ENCODE data around the gene PREX1. TPM values are rescaled to one million over a fixed set of nuclear protein-coding genes. Genes with fewer than 3 reads are reported as not detected.

PREX1 gene
- total and polyA plus RNA-seq, 2 experiments from 2014 or later: 4.5 to 12.5 TPM

DNA sequence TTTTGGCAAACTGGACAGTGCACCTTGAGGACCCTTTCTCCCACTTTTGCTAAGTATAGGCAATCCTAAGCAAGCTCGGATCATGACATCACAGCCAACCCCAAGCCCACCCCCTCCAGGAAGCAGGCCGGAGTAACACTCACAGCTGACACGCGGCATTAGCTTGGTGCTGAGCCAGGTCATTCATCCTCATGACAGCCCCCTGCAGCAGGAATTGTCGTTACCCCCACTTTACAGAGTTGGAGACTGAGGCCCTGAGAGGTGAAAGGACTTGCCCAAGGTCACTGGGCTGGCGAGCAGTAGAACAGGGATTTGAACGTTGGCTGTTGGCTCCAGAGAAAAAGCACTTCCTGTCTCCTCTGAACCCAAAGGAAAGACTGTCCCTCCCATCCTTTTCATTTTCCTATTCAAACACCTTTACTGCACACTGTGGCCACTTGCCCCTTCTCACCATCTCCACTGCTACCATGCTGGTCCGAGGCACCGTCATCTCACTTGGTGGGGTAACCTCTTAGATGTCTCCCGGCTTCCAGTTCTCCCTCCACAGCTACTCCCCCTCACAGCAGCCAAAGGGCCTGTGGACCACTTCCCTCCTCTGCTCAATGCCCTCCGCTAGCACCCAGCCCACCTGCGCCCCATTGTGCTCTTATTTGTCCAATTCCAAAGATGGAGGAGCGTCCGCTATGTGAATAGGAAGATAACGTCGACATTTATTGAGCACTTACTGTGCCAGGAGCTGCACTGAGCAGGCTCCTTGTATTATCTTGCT is 84.7 kb downstream of the PREX1 start:
- Histone ChIP-seq H3K27ac (no peak overlapping the region), H3K4me3 (no peak overlapping the region), H3K36me3 (no peaks in the 10 kb centered on the region), H3K27me3 (no peaks in the 10 kb centered on the region), H3K4me1 (ENCODE audit: low read depth) (peaks cover 12% of the 10 kb centered on the region), H3K9me3 (ENCODE audit: low read depth) (no peaks in the 10 kb centered on the region)
- TF ChIP-seq, protein P1, sequence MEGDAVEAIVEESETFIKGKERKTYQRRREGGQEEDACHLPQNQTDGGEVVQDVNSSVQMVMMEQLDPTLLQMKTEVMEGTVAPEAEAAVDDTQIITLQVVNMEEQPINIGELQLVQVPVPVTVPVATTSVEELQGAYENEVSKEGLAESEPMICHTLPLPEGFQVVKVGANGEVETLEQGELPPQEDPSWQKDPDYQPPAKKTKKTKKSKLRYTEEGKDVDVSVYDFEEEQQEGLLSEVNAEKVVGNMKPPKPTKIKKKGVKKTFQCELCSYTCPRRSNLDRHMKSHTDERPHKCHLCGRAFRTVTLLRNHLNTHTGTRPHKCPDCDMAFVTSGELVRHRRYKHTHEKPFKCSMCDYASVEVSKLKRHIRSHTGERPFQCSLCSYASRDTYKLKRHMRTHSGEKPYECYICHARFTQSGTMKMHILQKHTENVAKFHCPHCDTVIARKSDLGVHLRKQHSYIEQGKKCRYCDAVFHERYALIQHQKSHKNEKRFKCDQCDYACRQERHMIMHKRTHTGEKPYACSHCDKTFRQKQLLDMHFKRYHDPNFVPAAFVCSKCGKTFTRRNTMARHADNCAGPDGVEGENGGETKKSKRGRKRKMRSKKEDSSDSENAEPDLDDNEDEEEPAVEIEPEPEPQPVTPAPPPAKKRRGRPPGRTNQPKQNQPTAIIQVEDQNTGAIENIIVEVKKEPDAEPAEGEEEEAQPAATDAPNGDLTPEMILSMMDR (IDR thresholded peaks at IDR 0.05; ENCODE audit: low read depth, low read length): no peak
- no peak for DNase-seq (ENCODE audit: low read depth in 1 of 2, low spot score in 1 of 2)

DNA sequence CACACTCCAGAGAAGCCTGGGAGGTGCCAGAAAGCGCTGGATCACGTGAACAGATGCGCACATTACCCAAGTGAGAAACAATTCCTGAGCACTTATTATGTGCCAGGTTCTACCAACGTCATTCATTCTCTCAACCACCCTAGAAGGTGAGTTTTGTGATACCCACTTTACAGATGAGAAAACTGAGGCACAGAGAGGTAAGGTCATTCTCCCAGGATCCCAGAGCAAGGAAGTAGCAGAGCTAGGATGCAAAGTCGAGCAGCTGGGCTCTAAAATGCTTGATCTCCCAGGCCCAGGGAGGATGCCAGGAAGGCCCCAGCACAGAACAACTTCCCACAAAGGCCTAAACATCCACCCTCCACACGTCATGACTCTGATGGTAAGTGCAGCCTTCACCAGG is 85.6 kb downstream of the PREX1 start:
- no peak for DNase-seq (ENCODE audit: low read depth in 1 of 2, low spot score in 1 of 2)
- Histone ChIP-seq H3K27me3 (no peaks in the 10 kb centered on the region), H3K4me3 (no peak overlapping the region), H3K27ac (no peak overlapping the region), H3K36me3 (no peaks in the 10 kb centered on the region), H3K9me3 (ENCODE audit: low read depth) (no peaks in the 10 kb centered on the region), H3K4me1 (ENCODE audit: low read depth) (peaks cover 12% of the 10 kb centered on the region)
- TF ChIP-seq, protein P1 (IDR thresholded peaks at IDR 0.05; ENCODE audit: low read depth, low read length): no peak

DNA sequence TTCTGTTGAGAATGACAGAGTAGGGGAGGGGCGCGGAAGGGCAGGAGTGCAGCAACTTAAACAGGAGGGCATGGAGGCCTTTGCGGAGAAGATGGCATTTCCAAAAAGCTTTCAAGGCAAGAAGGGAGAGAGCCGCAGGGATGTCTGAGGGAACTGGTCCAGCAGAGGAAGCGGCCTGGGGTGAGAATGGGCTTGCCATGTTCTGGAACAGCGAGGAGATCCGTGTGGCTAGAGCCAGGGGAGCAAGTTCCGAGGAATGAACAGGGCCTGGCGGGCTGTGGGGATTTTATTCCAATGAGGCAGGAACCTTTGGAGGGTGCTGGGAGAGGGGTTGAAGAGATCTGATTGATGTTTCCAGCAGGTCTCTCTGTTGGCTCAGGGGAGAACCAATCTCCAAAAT is 86.1 kb downstream of the PREX1 start:
- H3K4me3 ChIP-seq: no peak overlapping the region
- H3K4me1 ChIP-seq (ENCODE audit: low read depth): peaks cover 12% of the 10 kb centered on the region
- no peaks in the 10 kb centered on the region for H3K36me3 ChIP-seq
- no peak overlapping the region for H3K27ac ChIP-seq
- DNase-seq (ENCODE audit: low read depth in 1 of 2, low spot score in 1 of 2): no peak
- H3K27me3 ChIP-seq: no peaks in the 10 kb centered on the region
- TF ChIP-seq, protein P1 (IDR thresholded peaks at IDR 0.05; ENCODE audit: low read depth, low read length): no peak
- H3K9me3 ChIP-seq (ENCODE audit: low read depth): no peaks in the 10 kb centered on the region

DNA sequence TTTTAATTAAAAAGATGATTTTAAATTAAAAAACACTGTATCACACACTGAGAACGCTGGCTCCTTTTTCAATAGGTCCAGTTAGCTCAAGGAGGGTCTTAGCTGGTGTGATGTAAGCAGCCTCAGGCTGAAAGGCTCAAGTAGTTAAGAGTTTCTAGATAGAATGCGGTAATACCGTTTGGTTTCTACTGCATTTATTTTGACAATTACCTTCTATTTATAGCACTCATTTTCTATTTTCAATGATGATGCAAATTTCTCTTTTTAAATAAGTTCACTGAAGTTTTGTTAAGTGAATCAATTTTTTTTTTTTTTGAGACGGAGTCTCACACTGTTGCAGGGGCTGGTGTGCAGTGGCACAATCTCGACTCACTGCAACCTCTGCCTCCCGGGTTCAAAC is 87.1 kb downstream of the PREX1 start:
- Histone ChIP-seq H3K9me3 (ENCODE audit: low read depth) (no peaks in the 10 kb centered on the region), H3K36me3 (no peaks in the 10 kb centered on the region), H3K4me1 (ENCODE audit: low read depth) (peaks cover 12% of the 10 kb centered on the region), H3K27ac (no peak overlapping the region), H3K27me3 (no peaks in the 10 kb centered on the region), H3K4me3 (no peak overlapping the region)
- DNase-seq (ENCODE audit: low read depth in 1 of 2, low spot score in 1 of 2): no peak
- TF ChIP-seq, protein P1 (IDR thresholded peaks at IDR 0.05; ENCODE audit: low read depth, low read length): no peak

DNA sequence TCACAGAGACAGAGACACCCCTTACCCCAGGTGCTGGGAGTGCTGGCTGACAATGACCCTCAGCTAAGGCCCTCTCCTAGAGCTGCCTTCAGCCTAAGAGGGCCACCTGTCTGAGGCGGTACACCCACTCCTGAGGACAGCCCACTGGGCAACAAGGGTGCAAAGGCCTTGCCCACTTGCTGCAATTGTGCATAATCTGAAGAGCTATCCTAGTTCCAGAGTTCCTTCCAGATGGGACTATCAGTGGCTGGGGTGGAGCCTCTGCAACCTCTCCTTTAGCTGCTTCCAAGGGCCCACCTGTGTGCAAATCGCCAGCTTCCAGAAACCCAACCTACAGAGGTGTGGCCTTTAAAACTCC is 87.5 kb downstream of the PREX1 start:
- Histone ChIP-seq H3K36me3 (no peaks in the 10 kb centered on the region), H3K27me3 (no peaks in the 10 kb centered on the region), H3K9me3 (ENCODE audit: low read depth) (no peaks in the 10 kb centered on the region), H3K27ac (no peak overlapping the region), H3K4me1 (ENCODE audit: low read depth) (peaks cover 12% of the 10 kb centered on the region), H3K4me3 (no peak overlapping the region)
- DNase-seq (ENCODE audit: low read depth in 1 of 2, low spot score in 1 of 2): no peak
- TF ChIP-seq, protein P1 (IDR thresholded peaks at IDR 0.05; ENCODE audit: low read depth, low read length): no peak

Measured in cardiac muscle cell (in vitro differentiated cells and primary cell).